OCI-LY7 (cell line): Measurements from ENCODE around the gene TBX20.

Source experiments
- EZH2phosphoT487 ChIP-seq: fragments of 200-600 bp; sonication (generic); IDR thresholded peaks from 2 replicates; pipeline ENCODE4 v1.6.1; 2018; ENCODE audit warnings: low read depth, borderline replicate concordance, mild to moderate bottlenecking, mixed run types, antibody characterized with exemption, low read length, moderate library complexity, mixed read lengths
- TF ChIP-seq, protein P1 (sequence below): fragments of 200-600 bp; sonication (generic); conservative IDR thresholded peaks from 2 replicates; pipeline ENCODE4 v1.5.1; 2014; ENCODE audit warnings: mild to moderate bottlenecking, antibody characterized with exemption, low read length, moderate library complexity, mixed read lengths

DNA sequence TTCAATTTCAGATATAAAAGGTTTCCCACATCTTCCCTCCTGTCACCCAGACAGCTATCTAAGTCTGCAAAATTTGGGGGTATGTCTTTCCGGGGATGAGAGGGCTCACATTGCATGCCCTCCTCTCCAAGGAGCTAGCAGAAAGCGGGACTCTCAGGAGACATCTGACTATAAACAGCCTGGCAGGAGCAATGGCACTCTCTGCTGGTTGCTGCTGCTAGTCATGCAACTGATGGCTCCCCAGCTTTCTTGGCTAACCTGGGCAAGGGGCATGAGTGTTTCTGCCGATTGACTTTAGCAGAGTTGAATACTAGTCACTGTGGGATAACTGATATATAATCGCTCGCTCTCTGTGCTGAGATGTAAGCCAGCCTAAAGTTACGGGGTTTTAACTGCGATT, 12.0 kb downstream of the TBX20 start:
- TF ChIP-seq, protein P1, sequence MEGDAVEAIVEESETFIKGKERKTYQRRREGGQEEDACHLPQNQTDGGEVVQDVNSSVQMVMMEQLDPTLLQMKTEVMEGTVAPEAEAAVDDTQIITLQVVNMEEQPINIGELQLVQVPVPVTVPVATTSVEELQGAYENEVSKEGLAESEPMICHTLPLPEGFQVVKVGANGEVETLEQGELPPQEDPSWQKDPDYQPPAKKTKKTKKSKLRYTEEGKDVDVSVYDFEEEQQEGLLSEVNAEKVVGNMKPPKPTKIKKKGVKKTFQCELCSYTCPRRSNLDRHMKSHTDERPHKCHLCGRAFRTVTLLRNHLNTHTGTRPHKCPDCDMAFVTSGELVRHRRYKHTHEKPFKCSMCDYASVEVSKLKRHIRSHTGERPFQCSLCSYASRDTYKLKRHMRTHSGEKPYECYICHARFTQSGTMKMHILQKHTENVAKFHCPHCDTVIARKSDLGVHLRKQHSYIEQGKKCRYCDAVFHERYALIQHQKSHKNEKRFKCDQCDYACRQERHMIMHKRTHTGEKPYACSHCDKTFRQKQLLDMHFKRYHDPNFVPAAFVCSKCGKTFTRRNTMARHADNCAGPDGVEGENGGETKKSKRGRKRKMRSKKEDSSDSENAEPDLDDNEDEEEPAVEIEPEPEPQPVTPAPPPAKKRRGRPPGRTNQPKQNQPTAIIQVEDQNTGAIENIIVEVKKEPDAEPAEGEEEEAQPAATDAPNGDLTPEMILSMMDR: no peak
- no peak for TF ChIP-seq EZH2phosphoT487
